Activated gamma-delta T cell treated with Interleukin-2 at 50 U/mL for 16 hours (primary cell): ENCODE measurements around the gene ALK.

ENCODE experiments used
- DNase-seq: peaks from one replicate; pipeline ENCODE4 v3.0.0-alpha.2; 2020

Gene ALK

DNA sequence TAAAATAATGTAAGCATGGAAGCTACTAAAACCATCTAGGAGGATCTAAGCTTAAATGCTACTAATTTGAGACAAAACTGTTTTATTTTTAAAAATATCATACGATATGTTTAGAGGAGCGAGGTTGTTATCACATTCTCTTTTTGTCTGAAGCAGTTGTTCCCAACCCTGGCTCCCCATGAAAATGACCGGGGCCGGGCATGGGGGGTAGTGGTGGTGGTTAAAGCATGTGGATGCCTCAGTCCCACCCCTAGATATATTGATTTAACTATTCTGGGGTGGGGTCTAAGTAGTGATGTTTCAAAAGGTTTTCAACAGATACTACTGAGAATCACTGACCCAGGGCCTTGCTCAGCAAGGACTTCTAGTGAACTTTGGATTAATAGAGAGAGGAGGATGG is 359.8 kb downstream of the ALK start:
- DNase-seq, result no peak

DNA sequence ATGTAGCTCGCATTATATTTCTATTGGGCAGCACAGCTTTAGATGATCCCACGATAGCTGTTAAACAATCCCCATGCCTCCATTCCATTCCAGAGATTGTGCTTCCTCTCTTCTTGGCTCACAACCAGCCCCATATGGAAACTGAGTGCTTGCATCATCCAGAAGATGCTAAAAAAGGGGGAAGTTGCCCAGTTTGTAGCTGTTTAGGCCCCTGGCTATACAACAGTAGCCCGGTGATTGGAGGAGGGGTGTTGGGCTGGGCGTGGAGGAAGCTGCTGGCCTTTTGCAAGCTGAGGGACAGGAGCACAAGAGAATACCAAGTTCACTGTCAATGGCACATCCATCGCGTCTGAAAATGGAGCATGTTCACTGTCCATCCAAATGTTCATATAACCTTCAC is 360.2 kb downstream of the ALK start:
- DNase-seq, result no peak

DNA sequence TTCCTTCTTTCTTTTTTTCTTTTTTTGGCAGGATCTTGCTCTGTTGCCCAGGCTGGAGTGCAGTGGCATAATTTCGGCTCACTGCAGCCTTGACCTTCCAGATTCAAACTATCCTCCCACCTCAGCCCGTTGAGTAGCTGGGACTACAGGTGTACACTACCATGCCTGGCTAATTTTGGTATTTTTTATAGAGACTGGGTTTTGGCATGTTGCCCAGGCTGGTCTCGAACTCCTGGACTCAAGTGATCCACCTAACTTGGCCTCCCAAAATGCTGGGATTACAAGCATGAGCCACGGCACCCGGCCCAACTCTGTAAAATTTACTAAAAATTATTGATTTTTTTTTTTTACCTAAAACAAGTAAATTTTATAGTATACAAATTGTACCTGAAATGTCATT is 360.8 kb downstream of the ALK start:
- DNase-seq, result no peak

DNA sequence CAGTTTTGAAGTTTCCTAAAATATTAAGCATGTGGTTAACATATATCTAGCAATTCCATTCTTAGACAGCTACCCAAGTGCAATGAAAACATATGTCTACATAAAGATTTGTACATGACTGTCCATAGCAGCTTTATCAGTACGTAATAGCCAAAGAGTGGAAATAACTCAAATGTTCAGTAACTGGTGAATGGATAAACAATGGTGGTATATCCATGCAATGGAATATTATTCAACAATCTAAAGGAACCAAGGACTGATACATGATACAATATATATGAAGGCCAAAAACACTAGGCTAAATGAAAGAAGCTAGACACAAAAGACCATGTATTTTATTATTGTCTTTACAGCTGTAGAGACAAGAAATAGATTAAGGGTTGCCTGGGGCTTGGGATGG is 361.4 kb downstream of the ALK start:
- DNase-seq, result no peak

DNA sequence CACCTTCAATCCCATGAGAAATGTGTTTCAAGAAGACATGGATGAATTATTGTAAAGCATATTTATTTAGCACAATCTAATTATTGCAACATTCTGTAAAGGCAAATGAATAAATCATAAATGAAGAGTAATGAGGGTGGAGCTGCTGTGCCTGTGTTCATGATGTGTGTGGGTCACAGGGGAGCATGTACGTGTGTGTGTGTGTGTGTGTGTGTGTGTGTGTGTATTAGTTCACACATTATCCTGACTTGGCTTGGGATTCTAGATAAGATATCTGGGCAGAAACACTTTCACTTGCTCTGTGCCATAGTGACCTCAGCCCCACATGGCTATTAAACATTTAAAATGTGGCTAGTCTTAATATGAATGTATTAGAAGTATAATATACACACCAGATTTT is 361.8 kb downstream of the ALK start:
- DNase-seq, result no peak

DNA sequence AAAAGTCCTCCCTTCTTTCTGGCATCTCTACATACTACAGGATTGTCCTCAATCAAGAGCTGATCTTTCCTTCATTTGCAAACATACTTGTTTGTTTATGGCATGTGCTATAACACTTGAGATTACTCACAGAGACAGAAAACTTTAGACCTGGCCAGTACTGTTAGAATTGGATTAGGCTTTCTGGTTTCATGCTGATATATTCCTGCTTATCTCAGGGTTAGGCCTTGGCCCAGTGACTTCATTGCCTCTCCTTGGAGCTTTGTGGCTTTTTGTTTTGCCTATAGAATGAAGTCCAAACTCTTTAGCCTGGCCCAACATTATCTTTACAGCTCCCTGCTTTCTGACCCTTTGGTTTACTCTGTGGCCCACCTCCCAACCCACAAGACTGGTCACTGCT is 363.3 kb downstream of the ALK start:
- no peak for DNase-seq

DNA sequence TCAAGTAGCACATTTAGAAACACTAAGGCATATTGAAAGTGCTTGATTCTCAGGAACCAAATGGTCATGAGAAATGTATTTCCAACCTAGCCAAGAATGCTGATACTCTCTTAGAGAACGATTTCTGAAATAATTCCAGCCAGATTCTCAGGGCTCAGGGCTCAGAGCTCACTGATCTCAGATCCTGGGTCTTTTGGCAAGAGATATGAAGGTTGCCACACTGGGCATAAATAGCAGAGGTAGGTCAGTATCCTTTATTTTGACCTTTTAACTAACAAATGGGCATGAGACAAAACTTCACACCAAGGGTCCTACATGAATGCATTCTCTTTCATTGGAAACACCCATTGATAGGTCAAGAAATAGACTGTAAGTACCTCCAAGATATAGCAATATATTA is 364.1 kb downstream of the ALK start:
- no peak for DNase-seq

DNA sequence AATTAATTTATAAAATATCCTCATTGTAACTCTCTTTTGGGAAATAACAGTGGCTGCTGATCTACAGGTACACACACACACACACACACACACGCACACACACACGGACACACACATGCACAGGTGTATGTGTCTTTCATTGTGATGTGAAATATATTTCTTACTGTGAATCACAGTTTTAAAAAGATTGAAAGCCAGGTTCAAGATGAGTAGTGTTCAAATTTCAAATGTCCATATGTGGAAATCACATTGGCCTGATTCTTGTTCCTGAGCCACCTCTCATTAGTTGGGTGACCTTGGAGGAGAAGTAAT is 372.4 kb downstream of the ALK start:
- DNase-seq, result no peak

DNA sequence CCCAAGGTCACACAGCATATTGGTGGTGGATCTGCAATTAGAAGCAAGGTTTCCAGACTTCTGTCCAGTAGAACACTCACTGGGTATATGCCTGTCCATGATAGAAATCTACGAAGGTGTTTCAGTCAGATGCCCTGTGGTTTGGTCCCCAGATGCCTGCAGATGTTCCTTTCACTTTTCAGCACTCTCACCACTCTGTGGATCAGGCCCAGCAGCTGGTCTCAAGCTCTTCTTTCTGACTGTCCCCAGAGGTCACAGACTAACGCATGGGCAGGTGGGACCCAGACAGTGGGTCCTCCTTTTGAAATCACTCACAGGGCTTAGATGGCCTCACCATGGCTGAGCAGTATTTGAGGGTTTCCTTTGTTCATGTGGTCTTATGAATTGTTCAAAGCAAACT is 376.5 kb downstream of the ALK start:
- no peak for DNase-seq

DNA sequence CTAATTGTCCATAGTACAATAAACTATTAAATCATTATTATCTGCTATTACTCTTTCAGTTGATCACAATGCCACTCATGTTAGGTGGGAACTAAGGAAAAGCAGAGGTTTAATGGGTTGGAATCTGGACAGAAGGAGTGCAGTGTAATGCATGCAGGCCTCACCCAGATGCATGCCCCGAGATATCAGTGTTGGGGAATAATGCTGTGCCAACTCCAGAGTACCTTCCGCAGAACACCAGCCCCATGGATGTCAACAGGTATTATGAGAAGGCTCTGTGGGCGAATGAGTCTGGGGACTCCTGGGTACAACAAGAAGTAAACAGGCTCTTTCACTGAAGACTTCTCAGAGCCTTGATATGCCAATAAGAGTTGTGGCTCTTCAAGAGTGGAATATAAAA is 377.4 kb downstream of the ALK start:
- no peak for DNase-seq

DNA sequence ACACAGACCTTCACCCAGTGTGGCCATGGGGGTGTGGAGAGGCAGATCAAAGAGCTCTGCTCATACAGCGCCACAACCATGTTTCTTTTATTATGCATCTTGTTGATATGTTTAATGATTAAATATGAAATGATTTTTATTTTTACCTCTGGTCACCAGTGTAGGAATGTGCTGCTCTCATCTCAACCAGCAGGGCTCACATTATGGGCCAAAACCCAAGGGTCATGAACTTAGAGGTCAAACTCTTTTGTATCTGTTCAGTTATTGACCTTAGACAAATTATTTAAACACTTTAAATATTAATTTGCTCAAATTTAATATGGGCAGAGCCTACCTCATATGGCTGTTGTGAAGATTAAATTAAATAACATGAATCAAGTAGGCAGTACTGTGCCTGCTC is 386.2 kb downstream of the ALK start:
- no peak for DNase-seq

DNA sequence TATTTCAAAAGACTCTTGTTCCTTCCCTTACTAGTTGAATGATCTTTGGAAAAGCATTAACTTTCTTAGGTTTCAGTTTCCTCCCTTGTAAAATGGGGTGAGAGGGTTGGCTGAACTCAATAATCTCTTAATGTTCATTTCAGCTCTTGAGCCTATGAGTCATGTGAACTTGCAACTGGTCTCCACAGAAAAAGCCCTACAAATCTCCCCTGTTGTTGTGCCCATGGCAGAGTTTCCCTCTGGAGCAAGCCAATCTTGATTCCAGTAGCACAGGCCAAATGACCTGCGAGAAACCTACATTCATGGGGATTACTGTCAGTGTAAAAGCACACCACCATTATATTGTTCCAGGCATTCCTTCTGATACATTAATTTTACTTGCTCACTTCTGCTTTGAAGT is 388.9 kb downstream of the ALK start:
- no peak for DNase-seq

DNA sequence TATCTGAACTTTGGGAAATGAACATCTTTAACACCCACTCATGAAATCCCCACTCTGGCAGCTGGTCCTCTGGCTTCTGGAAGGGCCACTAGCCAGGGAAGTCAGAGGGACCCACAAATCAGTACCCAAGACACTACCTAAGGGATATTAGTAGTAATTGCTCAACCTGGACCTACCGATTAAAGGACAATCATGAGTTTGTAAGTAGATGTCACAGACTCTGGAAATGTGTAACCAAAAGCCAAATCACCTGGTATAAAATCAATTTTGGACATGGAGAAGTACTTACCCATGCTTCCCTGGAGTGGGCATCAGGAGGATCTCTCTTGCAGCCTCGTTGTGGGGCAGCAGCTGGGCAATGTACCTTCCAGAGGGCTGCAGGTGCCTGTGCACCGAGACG is 389.8 kb downstream of the ALK start:
- no peak for DNase-seq

DNA sequence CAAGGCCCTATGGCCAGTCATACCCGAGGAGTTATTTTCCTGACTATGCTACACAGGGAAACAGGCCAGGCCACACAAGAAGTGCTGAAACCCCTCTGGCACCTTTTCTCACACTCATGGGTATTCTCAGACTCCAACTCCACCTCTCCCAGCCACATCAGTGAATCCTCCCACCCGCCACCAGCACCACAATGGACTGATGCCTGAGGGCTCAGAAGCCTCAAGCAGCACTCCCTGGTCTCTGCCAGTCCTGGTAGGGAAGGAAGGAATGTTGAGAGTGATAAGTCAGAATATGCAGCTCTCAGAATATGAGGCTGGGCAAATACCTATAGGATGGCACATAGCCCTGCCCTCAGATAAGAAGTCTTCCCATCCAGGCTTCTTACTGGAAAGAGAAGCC is 391.1 kb downstream of the ALK start:
- no peak for DNase-seq

DNA sequence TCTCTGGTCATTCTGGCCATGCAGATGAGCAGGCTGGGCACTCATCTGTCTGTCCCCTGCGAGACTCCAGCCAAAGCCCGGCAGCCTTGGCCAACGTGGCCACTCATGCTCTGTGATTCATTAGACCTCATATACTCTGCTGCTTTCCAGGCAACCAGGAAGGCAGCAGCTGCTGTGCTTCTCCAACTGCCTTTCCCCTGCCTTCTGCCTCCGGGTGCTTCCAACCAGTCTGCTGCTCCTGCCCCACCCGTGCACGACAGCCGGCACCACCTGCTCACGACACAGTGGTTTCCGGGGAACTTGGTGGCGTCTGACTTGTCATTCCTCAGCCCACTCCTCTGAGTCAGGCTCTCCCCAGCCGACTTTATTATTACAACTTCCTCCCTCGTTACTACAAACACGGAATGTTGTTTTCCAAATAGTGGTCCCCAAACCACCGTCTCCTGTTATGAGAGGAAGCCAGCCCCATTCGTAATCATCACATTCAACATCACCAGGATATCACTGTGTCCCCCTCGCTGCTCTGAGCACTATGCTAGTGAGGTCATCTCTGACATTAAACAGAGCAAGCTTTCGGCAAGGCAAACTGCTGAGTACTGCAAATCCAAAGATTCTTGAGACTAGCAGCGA is 392.4 kb downstream of the ALK start:
- DNase-seq, result no peak

DNA sequence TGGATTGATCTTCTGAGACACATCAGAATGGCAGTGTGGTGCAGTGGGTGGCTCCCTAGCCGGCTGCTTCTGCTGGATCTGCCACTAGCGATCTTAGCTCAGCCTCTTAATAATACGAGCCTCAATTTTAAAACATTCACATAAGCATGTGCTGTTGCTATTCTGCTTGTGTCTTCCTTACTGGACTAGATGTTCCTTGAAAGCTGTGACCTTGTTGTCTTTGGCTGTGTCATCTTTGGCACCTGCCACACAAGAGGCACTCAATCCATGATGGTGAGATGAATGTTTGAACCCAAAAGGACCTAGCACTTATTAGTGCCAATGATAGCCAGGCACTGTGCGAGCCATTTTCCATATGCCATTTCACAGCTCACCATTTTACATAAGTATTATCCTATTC is 393.0 kb downstream of the ALK start:
- DNase-seq, result no peak

DNA sequence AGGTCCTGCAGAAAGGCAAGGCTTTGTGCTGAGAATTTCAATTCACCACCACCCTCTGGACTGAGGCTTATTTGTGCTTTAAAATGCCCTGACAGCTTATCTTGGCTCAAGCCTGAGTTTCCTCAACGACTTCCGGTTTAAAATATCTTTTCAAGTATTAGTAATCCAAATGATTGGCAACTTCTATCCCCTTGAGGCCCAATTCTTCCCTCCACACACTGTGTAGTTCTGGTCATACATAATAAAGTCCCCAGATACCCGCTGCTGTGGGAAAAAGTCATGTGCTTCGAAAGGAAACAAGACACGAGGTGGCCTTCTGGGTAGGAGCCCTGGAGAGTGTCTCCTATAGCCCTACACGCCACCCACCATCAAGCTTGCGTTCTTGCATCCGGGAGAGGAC is 393.4 kb downstream of the ALK start:
- no peak for DNase-seq

DNA sequence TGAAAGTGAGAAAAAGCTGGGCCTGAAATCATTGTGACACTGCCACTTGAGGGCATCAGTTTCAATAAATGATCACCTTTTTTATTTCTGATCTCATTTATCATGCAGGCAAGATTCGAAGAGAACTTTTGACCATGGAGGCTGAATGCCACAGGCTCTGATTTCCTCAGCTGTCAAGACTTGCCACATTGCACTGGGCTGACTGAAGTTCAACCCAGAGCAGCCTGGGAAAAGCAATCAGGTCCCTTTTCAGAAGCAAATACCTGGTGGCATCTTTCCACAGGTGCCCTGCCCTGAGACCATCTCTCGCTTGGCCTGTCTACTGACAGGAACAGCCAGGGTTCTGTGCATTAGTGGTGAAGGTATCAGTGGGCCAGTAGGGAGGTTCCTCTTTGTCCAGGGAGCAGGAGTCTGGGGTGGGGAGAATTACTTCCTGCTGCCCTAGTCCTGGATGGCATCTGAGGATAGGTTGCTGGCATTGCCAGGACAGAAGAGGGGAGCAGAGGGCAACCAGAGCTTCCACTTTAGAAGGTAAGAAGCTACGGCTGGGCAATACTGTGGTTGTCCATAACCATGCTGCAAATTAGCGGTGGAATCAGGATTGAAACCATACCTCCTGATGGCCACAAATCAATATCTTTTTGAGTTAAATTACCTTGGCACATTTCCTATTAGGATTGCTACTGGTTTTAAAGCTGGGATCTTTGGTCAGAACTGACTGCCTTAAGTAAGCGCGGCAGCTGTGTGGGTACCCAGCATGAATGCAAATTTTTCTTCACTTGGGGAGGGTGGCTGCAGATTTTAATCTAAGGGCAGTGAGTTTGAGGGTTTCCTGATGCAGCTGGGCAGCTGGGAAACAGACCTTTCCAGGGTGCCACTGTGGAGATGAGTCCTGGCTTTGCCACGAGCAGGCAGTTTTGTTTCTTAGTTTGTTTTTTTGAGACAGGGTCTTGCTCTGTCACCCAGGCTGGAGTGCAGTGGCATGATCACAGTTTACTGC is 394.5 kb downstream of the ALK start:
- no peak for DNase-seq

DNA sequence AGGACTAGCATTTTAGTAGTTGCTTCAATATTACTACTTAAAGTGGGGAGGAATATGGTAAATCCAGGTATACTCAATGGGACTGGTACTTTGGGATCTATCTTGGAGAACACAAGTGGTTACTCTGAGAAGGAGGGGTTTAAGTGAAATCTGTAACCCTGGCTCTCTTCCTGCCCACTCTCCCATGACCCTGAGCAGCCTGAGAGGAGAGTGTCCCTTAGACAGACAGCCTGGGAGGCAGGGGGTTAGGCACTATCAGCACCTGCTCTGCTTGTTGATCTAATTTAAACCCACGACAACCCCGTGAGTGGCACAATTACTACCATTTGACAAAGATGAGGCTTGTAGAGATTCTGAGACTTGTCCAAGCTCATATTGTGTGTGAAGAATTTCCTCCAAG is 395.5 kb downstream of the ALK start:
- no peak for DNase-seq

DNA sequence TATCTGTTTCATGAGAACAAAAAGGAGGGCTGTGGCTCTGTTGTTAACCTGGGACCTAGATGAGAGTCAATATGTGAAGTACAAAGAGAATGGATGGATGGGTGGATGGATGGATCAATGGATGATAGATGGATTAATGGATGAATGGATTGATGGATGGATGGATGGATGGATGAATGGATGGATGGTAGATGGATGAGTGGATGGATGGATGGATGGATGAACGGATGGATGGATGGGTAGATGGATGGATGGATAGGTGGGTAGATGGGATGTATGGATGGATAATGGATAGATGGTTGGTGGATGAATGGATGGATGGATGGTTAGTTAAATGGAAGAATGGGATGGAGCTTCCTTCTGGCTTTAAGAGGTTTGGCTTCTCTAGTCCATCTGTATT is 396.7 kb downstream of the ALK start:
- DNase-seq, result no peak

DNA sequence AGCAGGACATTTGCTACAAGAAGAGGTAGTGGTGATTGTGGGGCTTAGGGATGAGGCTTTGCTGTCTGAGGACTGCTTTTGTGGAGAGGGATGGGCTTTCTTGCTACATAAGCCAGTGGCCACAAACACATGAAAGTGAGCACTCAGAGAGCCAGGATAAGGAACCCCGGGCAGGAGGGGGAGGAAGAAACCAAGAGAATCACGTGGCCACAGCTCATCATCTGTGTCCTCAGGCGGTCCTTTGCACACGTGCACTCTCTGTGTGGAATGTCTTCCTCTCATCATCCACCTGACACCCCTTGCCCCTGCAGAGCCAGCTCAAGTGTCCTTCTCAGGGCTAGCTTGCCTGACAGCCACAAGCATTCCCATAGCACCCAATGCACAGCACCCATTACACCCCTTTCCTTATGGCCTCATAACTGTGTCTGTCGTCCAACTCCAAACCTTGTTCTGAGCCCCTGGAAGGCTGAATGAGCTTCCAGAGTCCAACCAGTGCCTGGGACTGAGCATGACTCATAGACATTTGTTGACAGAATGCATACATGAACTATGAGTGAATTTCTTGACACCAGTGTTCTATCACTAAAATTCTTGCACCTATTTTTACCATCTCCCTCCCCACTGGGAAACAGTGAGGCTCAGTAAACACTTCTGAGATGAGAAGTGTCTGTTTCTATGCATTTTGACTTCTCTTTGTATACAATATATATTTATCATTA is 398.3 kb downstream of the ALK start:
- no peak for DNase-seq

DNA sequence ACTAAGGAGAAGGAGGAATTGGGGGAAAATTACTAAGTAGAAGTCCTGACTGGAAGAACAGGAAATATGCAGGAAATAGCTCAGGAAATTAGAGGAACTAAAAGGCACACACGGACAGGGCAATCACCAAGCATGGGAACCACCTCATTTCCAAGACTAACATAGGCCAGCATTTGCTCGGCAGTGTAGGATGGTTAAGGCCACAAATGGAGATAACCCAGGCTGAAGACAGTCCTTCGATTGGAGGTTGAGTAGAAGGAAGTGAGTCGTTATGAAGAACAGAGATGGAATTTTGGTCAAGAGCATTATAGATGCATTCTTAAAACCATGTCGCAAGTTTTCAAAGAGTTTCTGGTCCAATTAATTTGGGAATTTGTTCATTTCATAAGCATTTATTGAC is 401.4 kb downstream of the ALK start:
- no peak for DNase-seq

DNA sequence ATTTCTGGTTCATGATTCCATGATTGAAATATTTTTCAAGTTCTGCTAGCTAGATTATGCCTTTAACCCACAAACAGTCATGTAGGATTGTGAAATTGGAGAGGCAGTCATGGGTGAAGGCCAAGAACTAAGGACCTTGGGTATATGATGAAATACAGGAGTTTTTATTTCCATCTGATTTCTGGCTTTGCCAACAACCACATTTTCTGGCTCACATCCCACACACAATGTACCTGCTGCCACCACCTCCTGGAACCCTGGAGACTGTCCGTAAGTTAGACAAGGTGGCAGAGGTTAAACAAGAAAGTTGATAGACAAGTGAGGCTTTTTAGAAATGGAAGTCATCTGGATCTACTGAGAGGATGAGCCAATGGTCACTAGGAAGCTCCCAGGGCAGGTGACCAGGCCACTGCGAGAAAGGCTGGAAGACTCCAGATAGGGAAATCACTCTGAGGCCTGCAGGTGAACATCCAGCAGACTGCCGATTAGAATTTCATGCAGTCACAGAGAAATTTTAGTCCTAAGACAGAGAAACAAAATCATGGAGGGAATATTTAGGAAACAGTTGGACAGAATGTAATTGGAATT is 402.0 kb downstream of the ALK start:
- no peak for DNase-seq
